ENCODE measurements around the gene C1orf35. TPM values are rescaled to one million over a fixed set of nuclear protein-coding genes. Genes with fewer than 3 reads are reported as not detected.
A peak's percentile ranks its signal among the peaks of the same experiment; 100 is the strongest.

The C1orf35 gene
- total RNA-seq, 1 donor from 2014 or later, result 12.4 TPM

DNA sequence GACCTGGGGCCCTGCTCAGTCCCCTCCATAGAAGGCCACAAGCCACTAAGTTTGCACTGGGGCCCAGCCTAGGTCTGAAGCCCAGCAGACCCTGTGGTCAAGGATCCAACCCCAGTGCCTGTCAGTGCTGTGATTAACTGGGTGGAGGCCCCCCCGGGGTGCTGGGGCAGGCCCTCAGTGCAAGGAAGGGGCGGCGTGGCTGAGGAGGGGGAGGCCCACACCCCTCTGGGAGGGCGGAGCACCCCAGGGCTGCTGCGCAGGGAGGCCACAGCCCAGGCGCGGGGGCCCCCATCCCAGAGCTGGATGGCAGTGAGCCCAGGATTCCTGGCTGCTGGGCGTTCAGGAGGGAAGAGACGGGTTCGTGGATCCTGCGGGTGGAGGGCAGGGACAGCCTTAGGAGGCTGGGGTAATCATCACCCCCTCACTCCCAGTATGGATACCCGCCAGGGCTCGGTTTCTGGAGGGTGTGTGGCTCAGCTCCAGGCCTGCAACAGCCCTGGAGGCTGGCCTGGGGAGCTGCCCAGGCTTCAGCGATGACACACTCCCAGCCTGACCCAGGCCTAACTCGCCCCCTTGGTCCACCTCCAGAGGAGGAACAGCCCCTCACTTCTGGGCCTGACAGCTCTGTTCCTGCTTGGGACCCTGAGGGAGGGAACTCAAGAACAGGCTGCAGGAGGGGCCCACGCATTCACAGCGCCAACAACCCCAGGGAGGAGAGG is 47.5 kb upstream of the C1orf35 start:
- Histone ChIP-seq H3K27ac (peak overlapping the region; percentile 88), H3K4me1 (peaks cover 43% of the 10 kb centered on the region)
- ATAC-seq, result peak; percentile 29 to 43

DNA sequence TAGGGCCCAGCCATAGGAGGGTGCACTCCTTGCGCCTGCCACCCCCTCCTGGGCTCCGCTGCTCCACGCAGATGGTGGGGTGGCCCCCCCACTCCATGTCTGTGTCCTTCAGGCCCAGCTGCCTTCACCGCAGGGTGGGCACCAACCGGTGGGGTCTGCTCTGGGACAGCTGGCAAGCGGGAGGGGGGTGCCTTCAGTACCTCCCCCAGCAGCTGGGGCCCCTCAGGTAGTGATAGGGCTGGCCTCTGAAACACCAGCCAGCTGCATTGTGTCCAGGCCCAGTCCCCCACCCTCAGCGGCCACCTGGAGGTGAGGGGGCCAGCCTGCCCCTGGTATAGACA is 47.0 kb upstream of the C1orf35 start:
- no peaks in the 10 kb centered on the region for H3K9me3 ChIP-seq
- ATAC-seq (peak in 1 of 2 donors; percentile 2), DNase-seq (no peak)
- TF ChIP-seq, protein P1, sequence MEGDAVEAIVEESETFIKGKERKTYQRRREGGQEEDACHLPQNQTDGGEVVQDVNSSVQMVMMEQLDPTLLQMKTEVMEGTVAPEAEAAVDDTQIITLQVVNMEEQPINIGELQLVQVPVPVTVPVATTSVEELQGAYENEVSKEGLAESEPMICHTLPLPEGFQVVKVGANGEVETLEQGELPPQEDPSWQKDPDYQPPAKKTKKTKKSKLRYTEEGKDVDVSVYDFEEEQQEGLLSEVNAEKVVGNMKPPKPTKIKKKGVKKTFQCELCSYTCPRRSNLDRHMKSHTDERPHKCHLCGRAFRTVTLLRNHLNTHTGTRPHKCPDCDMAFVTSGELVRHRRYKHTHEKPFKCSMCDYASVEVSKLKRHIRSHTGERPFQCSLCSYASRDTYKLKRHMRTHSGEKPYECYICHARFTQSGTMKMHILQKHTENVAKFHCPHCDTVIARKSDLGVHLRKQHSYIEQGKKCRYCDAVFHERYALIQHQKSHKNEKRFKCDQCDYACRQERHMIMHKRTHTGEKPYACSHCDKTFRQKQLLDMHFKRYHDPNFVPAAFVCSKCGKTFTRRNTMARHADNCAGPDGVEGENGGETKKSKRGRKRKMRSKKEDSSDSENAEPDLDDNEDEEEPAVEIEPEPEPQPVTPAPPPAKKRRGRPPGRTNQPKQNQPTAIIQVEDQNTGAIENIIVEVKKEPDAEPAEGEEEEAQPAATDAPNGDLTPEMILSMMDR (IDR thresholded peaks at IDR 0.05), result no peak
- H3K27me3 ChIP-seq (ENCODE audit: low read depth), result no peaks in the 10 kb centered on the region
- intact Hi-C loops (cut with DNase I), result no loop called here
- peak overlapping the region; percentile 88 for H3K27ac ChIP-seq
- H3K4me1 ChIP-seq, result peaks cover 47% of the 10 kb centered on the region
- peak overlapping the region; percentile 51 for H3K4me3 ChIP-seq
- peaks cover 46% of the 10 kb centered on the region for H3K36me3 ChIP-seq

More for the DNA sequence above, 47.5 kb upstream of the C1orf35 start:
- Histone ChIP-seq H3K4me3 (peak overlapping the region; percentile 51), H3K36me3 (peaks cover 41% of the 10 kb centered on the region), H3K27me3 (ENCODE audit: low read depth) (no peaks in the 10 kb centered on the region), H3K9me3 (no peaks in the 10 kb centered on the region)
- DNase-seq, result peak; percentile 50
- TF ChIP-seq, protein P1 (IDR thresholded peaks at IDR 0.05), result no peak
- intact Hi-C loops (cut with DNase I), result no loop called here

DNA sequence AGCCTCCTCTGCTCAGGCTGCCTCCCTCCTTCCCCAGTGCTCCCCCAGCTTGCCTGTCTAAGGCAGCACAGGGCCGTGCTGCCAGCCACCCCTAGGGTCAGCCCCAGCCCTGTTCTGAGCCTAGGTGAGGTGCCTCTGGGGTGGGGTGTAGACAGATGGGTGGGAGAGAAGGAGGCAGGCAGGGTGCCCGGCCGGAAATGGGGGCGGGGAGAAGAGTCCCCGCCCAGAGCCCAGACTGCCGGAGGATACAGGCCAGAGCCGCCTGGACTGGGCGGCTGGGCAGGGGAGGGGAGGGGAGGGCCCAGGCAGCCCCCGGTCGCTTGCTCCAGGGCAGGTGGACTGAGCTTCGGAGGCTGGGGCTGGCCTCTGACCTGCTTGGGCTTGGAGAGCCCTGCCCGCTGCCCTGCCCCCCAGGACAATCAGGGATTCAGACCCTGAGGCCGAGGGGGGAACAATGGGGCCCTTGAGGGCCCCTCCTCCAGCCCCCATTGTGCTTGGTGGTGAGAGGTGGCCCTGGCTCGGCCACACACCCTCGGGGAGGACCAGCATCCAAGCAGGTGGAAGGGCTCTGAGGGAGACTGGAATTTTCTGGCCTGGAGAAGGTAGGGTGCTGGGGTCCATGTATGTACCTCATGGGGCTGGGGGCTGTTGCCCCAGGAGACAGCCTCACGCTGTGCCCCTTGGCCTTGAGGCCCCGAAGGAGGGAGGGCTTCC is 46.4 kb upstream of the C1orf35 start, which contains the start of gene GJC2:
Gene GJC2, plus strand, starts transcription at position 525 of the 714 bp plus-strand sequence. CDS start 7,829 bp downstream, outside the sequence.
- no peaks in the 10 kb centered on the region for H3K27me3 ChIP-seq (ENCODE audit: low read depth)
- peak; percentile 33 to 40 for ATAC-seq
- H3K4me3 ChIP-seq, result peak within 1 kb of the TSS; percentile 51
- peaks cover 52% of the 10 kb centered on the region for H3K4me1 ChIP-seq
- H3K27ac ChIP-seq, result peak within 1 kb of the TSS; percentile 88
- intact Hi-C loops (cut with DNase I), result no loop called here
- TF ChIP-seq, protein P1 (IDR thresholded peaks at IDR 0.05), result no peak
- H3K9me3 ChIP-seq, result no peaks in the 10 kb centered on the region
- peaks cover 46% of the 10 kb centered on the region for H3K36me3 ChIP-seq
- DNase-seq, result peak; percentile 46

DNA sequence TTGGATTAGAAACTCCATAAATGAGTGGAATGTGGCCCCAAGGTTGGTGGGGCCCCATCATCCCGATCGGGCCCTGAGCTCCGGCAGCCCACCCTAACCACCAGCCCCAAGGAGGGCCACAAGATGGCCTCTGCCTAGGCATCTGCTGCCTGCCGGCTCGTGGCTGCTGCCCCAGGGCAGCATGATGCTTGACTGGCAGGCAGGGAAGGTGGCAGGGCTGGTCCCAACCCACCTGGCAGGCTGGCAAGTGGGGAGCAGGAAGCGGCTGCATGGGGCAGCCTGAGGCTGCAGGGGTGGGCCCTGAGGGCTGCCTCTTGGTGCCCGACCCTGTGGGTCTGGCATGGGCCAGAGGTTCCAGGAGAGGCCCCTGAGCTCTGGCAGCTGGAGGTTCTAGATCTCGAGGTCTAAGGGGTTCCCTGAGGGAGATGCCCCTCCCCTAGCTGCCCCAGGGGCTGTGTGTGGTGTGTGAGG is 45.8 kb upstream of the C1orf35 start:
- no peak for DNase-seq
- H3K27ac ChIP-seq, result peak overlapping the region; percentile 88
- intact Hi-C loops (cut with DNase I), result no loop called here
- H3K4me3 ChIP-seq, result peak overlapping the region; percentile 51
- TF ChIP-seq, protein P1 (IDR thresholded peaks at IDR 0.05), result no peak
- no peak for ATAC-seq
- no peaks in the 10 kb centered on the region for H3K27me3 ChIP-seq (ENCODE audit: low read depth)
- peaks cover 46% of the 10 kb centered on the region for H3K36me3 ChIP-seq
- peaks cover 58% of the 10 kb centered on the region for H3K4me1 ChIP-seq
- H3K9me3 ChIP-seq, result no peaks in the 10 kb centered on the region

DNA sequence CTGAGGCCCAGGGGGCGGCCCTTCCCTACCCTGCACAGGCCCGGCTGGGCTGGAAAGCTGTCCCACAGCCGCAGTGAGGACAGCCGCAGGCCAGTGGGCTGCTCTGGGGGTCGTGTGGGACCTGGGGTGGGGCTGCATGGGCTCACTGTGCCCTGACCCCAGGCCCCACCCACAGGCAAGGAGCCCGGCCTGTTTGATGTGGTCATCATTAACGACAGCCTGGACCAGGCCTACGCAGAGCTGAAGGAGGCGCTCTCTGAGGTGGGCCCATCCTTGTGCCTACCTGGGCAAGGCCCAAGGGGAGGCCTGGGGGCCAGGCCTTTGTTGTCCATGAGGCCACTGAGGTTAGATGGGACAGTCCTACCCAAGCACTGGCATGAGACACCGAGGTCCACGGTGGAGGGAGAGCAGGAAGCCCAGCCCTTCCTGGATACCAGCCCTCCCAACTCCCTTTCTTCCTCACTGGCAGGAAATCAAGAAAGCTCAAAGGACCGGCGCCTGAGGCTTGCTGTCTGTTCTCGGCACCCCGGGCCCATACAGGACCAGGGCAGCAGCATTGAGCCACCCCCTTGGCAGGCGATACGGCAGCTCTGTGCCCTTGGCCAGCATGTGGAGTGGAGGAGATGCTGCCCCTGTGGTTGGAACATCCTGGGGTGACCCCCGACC is 45.2 kb upstream of the C1orf35 start:
- ATAC-seq (no peak), DNase-seq (no peak)
- H3K27ac ChIP-seq, result peak overlapping the region; percentile 88
- H3K27me3 ChIP-seq (ENCODE audit: low read depth), result no peaks in the 10 kb centered on the region
- H3K9me3 ChIP-seq, result no peaks in the 10 kb centered on the region
- peaks cover 64% of the 10 kb centered on the region for H3K4me1 ChIP-seq
- intact Hi-C loops (cut with DNase I), result no loop called here
- TF ChIP-seq, protein P1 (IDR thresholded peaks at IDR 0.05), result no peak
- H3K36me3 ChIP-seq, result peaks cover 46% of the 10 kb centered on the region
- H3K4me3 ChIP-seq, result no peak overlapping the region
